HepG2 (cell line): ENCODE measurements around the gene QSOX2. TPM values are rescaled to one million over a fixed set of nuclear protein-coding genes. Genes with fewer than 3 reads are reported as not detected.

Source experiments
- ATAC-seq: fragments of 200-7000 bp; cut with Tn5 transposase; 3 replicates; pipeline ENCODE4 v1.9.1; 2020; ENCODE audit warnings: mild to moderate bottlenecking, moderate library complexity
- BruUV-seq: library from RNA; stranded (reverse); fragments of 400-500 nt; replicated peaks from 2 replicates; lab custom pipeline; 2021; lab: Mats Ljungman, UMichigan
- CTCF ChIA-PET: fragments of 300-600 bp; formaldehyde crosslinking; extraction: SDS; loops from one replicate; lab custom pipeline; 2021; ENCODE audit warnings: low total read pairs, inconsistent platforms, low intra/inter-chr PET ratio; lab: Yijun Ruan, JAX
- POLR2A ChIA-PET: fragments of 350-600 bp; sonication (Branson Sonifier 250); formaldehyde crosslinking; loops from one replicate; lab custom pipeline; 2020; ENCODE audit warnings: antibody characterized with exemption, inconsistent platforms; lab: Yijun Ruan, JAX
- DNase-seq: peaks from one replicate; pipeline ENCODE4 v3.0.0-alpha.2; 2015; ENCODE audit warnings: low spot score
- FAIRE-seq: peaks from 3 replicates; lab custom pipeline; 2011; peaks lifted over from hg19 to GRCh38; lab: Jason Lieb, UNC
- H2AFZ ChIP-seq: one replicate; pipeline ENCODE4 v1.6.1; 2011; ENCODE audit warnings: low read length, inconsistent platforms
- H3K27ac ChIP-seq: fragments of 300-600 bp; 3 replicates; pipeline ENCODE4 v1.8.0; 2011; ENCODE audit warnings: mixed run types, mild to moderate bottlenecking, mixed read lengths, low read length, inconsistent platforms; ENCODE audit not compliant: insufficient read depth; ENCODE audit errors: extremely low read length
- H3K27me3 ChIP-seq, 2 experiments: fragments of 200-600 bp in 1 of 2; 2 replicates in 1 of 2; 3 replicates in 1 of 2; pipeline versions ENCODE4 v1.6.0 to v1.8.0; 2011; ENCODE audit warnings: low read length in 2 of 2, mild to moderate bottlenecking in 2 of 2, moderate library complexity in 2 of 2, inconsistent platforms in 1 of 2; ENCODE audit not compliant: insufficient read depth in 2 of 2, control insufficient read depth in 1 of 2
- H3K36me3 ChIP-seq, 2 experiments: fragments of 200-600 bp in 1 of 2; replicated peaks in 1 of 2; 2 replicates in 1 of 2; 3 replicates in 1 of 2; pipeline versions ENCODE4 v1.5.1 to v1.8.0; 2011; ENCODE audit warnings: low read length in 2 of 2, inconsistent platforms in 1 of 2; ENCODE audit not compliant: insufficient read depth in 2 of 2, control insufficient read depth in 1 of 2
- H3K4me1 ChIP-seq: 2 replicates; pipeline ENCODE4 v1.5.1; 2012; ENCODE audit warnings: low read length, inconsistent platforms; ENCODE audit not compliant: insufficient read depth
- H3K4me2 ChIP-seq: 2 replicates; pipeline ENCODE4 v1.6.0; 2011; ENCODE audit warnings: low read depth, low read length, inconsistent platforms
- H3K4me3 ChIP-seq, 3 experiments: fragments of 200-600 bp in 1 of 3; sonication (generic), shearing (Covaris generic) in 1 of 3; replicated peaks in 1 of 3; 2 replicates each; pipeline ENCODE4 v1.5.1; 2011 to 2016; ENCODE audit warnings: low read length in 3 of 3, inconsistent platforms in 2 of 3, low read depth in 2 of 3, mild to moderate bottlenecking in 2 of 3, control low read depth in 1 of 3, mixed read lengths in 1 of 3; ENCODE audit not compliant: insufficient read depth in 1 of 3
- H3K79me2 ChIP-seq: one replicate; pipeline ENCODE4 v1.6.1; 2011; ENCODE audit warnings: low read length, inconsistent platforms; ENCODE audit not compliant: insufficient read depth
- H3K9ac ChIP-seq: 2 replicates; pipeline ENCODE4 v1.6.0; 2011; ENCODE audit warnings: mild to moderate bottlenecking, low read depth, low read length, inconsistent platforms; ENCODE audit not compliant: insufficient read depth
- H3K9me3 ChIP-seq: 2 replicates; pipeline ENCODE4 v1.5.1; 2012; ENCODE audit warnings: mild to moderate bottlenecking, low read length
- H4K20me1 ChIP-seq: 2 replicates; pipeline ENCODE4 v1.6.0; 2011; ENCODE audit warnings: inconsistent platforms, mild to moderate bottlenecking, low read length, moderate library complexity; ENCODE audit not compliant: insufficient read depth
- ATAD3A ChIP-seq: sonication (generic); formaldehyde crosslinking; IDR thresholded peaks from 2 replicates; pipeline ENCODE4 v1.4.0; 2020; ENCODE audit warnings: missing genetic modification reagents
- ATF5 ChIP-seq: sonication (generic); formaldehyde crosslinking; IDR thresholded peaks from 2 replicates; pipeline ENCODE4 v1.4.0; 2020; ENCODE audit warnings: mild to moderate bottlenecking, low read depth, missing genetic modification reagents
- E2F2 ChIP-seq: sonication (generic); formaldehyde crosslinking; IDR thresholded peaks from 2 replicates; pipeline ENCODE4 v1.4.0; 2020; ENCODE audit warnings: missing genetic modification reagents, borderline replicate concordance
- GATAD1 ChIP-seq: IDR thresholded peaks from 2 replicates; pipeline ENCODE4 v1.6.1; 2016; ENCODE audit warnings: missing genetic modification reagents, missing compliant biosample characterization
- SRY ChIP-seq: sonication (generic); formaldehyde crosslinking; IDR thresholded peaks from 2 replicates; pipeline ENCODE4 v1.8.0; 2022; ENCODE audit warnings: mild to moderate bottlenecking, missing genetic modification reagents
- THYN1 ChIP-seq: sonication (generic); formaldehyde crosslinking; IDR thresholded peaks from 2 replicates; pipeline ENCODE4 v1.8.1; 2023; ENCODE audit warnings: low read depth, mild to moderate bottlenecking, moderate library complexity, missing genetic modification reagents, borderline replicate concordance
- ZNF264 ChIP-seq: sonication (generic); formaldehyde crosslinking; IDR thresholded peaks from 2 replicates; pipeline ENCODE4 v1.4.0; 2020; ENCODE audit warnings: missing genetic modification reagents
- ZNF451 ChIP-seq: sonication (generic); formaldehyde crosslinking; IDR thresholded peaks from 2 replicates; pipeline ENCODE4 v1.5.0; 2020; ENCODE audit warnings: mild to moderate bottlenecking, missing genetic modification reagents
- ZNF580 ChIP-seq: IDR thresholded peaks from 2 replicates; pipeline ENCODE4 v1.6.1; 2016; ENCODE audit warnings: low read depth, borderline replicate concordance
- ZNF646 ChIP-seq: sonication (generic); formaldehyde crosslinking; IDR thresholded peaks from 2 replicates; pipeline ENCODE4 v1.9.0; 2021; ENCODE audit warnings: mild to moderate bottlenecking, missing genetic modification reagents
- WGBS: methylation state at CpG from one replicate; pipeline ENCODE4 v1.1.6; 2017; ENCODE audit warnings: low lambda C conversion rate; 5-methylcytosine and 5-hydroxymethylcytosine counted together
- in situ Hi-C: cut with HindIII; loops from 2 replicates; pipeline ENCODE4 v1.10.0; 2017; ENCODE audit warnings: low pct_unique_long_range_greater_than_20kb; ENCODE audit not compliant: extremely low pct_ligation_motif_present
- intact Hi-C: fragments of 100-400 bp; cut with micrococcal nuclease; formaldehyde crosslinking; loops from one replicate; pipeline ENCODE4 v1.10.0; 2022; ENCODE audit not compliant: unreplicated experiment
- polyA plus RNA-seq, 8 experiments: library from polyadenylated mRNA; depleted of rRNA in 3 of 8; stranded (reverse) in 7 of 8; unstranded in 1 of 8; fragments of >200 nt; fragmentation: Illumina TruSeq in 4 of 8; extraction: Trizol in 4 of 8; gene quantifications; 2 replicates each; pipeline versions ENCODE4 v1.2.1 to v1.2.3, GENCODE V29; 2011 to 2016; ENCODE audit warnings: low read depth in 4 of 8, missing spikeins in 1 of 8, mixed read lengths in 1 of 8; ENCODE audit not compliant: insufficient read depth in 1 of 8
- total RNA-seq, 5 experiments: library from RNA; depleted of rRNA; stranded (reverse); fragments of >200 nt; fragmentation: Illumina TruSeq; extraction: Trizol; gene quantifications; 2 replicates each; pipeline ENCODE4 v1.2.3, GENCODE V29; 2016; ENCODE audit warnings: low read depth in 1 of 5

Gene QSOX2
- total and polyA plus RNA-seq, 2 of the 13 experiments (the other 11 are each of a cell fraction or from before 2014, with no cell fraction given): 27.1 to 42.1 TPM

GRCh38 chr9:136262671-136263178, 17.1 kb upstream of the QSOX2 start (continued):
- TF ChIP-seq SRY (CRISPR knock-in tag) (no peak), E2F2 (CRISPR knock-in tag) (no peak), ATF5 (CRISPR knock-in tag) (no peak)
- TF ChIP-seq, all 625 proteins: peak for 0

GRCh38 chr9:136261686-136262430, 16.2 kb upstream of the QSOX2 start:
- no peak overlapping the region for H3K4me3 ChIP-seq
- in situ Hi-C loops: loop anchor here (25.0 kb wide), 1 partner anchor 275 kb away; no protein-coding TSS in a partner anchor
- FAIRE-seq (no peak), DNase-seq (no peak), ATAC-seq (no peak)
- intact Hi-C loops: no loop called here
- 0 out of 2 replicates have a peak, but pooled peaks cover 14% of the 10 kb centered on the region for H3K4me1 ChIP-seq
- no peak overlapping the region for H3K27ac ChIP-seq
- no peaks in the 10 kb centered on the region for H3K79me2 ChIP-seq
- H3K4me2 ChIP-seq: no peak overlapping the region
- no TSS peak for BruUV-seq
- CTCF ChIA-PET: no interaction called here
- H3K27me3 ChIP-seq: peaks cover 29 to 90% of the 10 kb centered on the region in 2 experiments; a peak in 4 of 5 replicates
- no peak overlapping the region for H3K9ac ChIP-seq
- no CpG with 5 or more reads among the region's 28 CpGs for WGBS
- H3K36me3 ChIP-seq: no peaks in the 10 kb centered on the region
- no peaks in the 10 kb centered on the region for H3K9me3 ChIP-seq
- no peak overlapping the region for H2AFZ ChIP-seq
- TF ChIP-seq GATAD1 (CRISPR knock-in tag) (no peak), ZNF580 (CRISPR knock-in tag) (no peak), THYN1 (CRISPR knock-in tag) (no peak), ZNF646 (CRISPR knock-in tag) (no peak), ATAD3A (CRISPR knock-in tag) (no peak), ZNF264 (CRISPR knock-in tag) (no peak), ZNF451 (CRISPR knock-in tag) (no peak)
- POLR2A ChIA-PET: no interaction called here
- no peaks in the 10 kb centered on the region for H4K20me1 ChIP-seq
